ENCODE data around the gene ANO1. TPM values are rescaled to one million over a fixed set of nuclear protein-coding genes. Genes with fewer than 3 reads are reported as not detected.
A peak's percentile ranks its signal among the peaks of the same experiment; 100 is the strongest.

Gene ANO1
- polyA plus RNA-seq, 1 of the 3 experiments (the other 2 are of a cell fraction), result not detected

DNA sequence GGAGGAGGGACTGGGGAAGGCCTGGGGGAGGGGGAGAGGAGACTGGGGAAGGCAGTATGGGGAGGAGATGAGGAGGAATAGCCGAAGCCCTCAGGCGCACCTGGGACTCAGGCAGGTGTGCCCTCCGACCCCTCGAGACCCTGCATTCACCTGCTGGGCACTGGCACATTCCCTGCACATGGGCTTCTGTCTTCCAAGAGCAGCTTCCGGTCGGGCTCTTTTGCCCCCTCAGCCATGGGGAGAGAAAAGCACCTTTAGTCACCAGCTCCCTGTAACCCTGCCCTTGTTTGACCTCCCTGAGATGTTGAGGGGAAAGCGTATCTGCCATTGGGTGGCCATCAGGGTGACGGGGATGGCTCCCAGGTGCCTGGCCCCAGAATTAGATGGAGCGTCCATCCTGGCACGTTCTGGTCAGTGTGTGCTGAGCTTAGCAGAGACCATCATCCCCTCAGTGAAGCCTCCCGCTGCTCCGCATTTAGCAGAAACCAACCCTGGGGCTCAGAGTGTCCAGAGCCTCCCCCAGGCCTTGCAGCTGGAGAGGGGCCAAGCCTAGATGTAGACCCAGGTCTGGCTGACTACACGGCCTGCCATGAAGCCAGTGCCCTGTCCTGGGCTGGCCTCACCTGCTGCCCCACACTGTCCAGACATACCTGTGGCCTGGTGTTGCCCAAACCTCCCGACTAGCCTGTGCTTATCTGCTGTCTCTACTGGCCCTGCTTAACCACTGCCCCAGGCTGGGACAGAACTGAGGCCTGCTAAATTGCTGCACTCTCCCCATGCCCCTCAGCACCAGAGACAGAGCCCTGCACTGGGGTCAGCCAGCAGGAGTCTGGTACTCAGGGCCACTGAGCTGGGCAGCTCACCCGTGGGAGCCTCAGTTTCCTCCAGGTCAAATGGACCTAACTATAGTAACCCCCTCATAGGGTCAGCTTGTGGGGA is 6.2 kb downstream of the ANO1 start:
- no peaks in the 10 kb centered on the region for H3K79me2 ChIP-seq (ENCODE audit: insufficient read depth)
- H3K27me3 ChIP-seq (ENCODE audit: insufficient read depth), result 0 out of 2 replicates have a peak, but pooled peaks cover 10% of the 10 kb centered on the region
- H3F3A ChIP-seq (replicated peaks; ENCODE audit: insufficient read depth), result no peaks in the 10 kb centered on the region
- H3K4me1 ChIP-seq (ENCODE audit: control insufficient read depth in 1 of 2, insufficient read depth in 2 of 2, low read depth in 1 of 2, low read length in 1 of 2), result peaks cover 0 to 6% of the 10 kb centered on the region in 2 experiments; a peak in 1 of 4 replicates
- H3K9me3 ChIP-seq, result no peaks in the 10 kb centered on the region
- CTCF ChIA-PET, result interaction anchor here (0.7 to 2.1 kb wide), 2 partner anchors 46 to 166 kb away, joined by 3 to 7 read pairs; no protein-coding TSS in a partner anchor
- WGBS (ENCODE audit: low lambda C conversion rate), result 56% methylated on average over 12 of the region's 15 CpGs
- no peak overlapping the region for H3K9ac ChIP-seq
- no peaks in the 10 kb centered on the region for H3K9me2 ChIP-seq
- H3K4me2 ChIP-seq, result no peak overlapping the region
- TF ChIP-seq TCF12 (IDR thresholded peaks at IDR 0.05), result no peak
- TF ChIP-seq YY1 (IDR thresholded peaks at IDR 0.05; ENCODE audit: low read depth), result no peak
- no peak for TF ChIP-seq CHD2 (IDR thresholded peaks at IDR 0.05; ENCODE audit: low read length, partially characterized antibody)
- TF ChIP-seq NFIC (IDR thresholded peaks at IDR 0.05; ENCODE audit: borderline replicate concordance), result no peak
- TF ChIP-seq RFX5 (IDR thresholded peaks at IDR 0.05; ENCODE audit: low read length), result no peak
- no peak for TF ChIP-seq SMC3 (IDR thresholded peaks at IDR 0.05; ENCODE audit: low read depth, low read length)
- TF ChIP-seq, protein P1, sequence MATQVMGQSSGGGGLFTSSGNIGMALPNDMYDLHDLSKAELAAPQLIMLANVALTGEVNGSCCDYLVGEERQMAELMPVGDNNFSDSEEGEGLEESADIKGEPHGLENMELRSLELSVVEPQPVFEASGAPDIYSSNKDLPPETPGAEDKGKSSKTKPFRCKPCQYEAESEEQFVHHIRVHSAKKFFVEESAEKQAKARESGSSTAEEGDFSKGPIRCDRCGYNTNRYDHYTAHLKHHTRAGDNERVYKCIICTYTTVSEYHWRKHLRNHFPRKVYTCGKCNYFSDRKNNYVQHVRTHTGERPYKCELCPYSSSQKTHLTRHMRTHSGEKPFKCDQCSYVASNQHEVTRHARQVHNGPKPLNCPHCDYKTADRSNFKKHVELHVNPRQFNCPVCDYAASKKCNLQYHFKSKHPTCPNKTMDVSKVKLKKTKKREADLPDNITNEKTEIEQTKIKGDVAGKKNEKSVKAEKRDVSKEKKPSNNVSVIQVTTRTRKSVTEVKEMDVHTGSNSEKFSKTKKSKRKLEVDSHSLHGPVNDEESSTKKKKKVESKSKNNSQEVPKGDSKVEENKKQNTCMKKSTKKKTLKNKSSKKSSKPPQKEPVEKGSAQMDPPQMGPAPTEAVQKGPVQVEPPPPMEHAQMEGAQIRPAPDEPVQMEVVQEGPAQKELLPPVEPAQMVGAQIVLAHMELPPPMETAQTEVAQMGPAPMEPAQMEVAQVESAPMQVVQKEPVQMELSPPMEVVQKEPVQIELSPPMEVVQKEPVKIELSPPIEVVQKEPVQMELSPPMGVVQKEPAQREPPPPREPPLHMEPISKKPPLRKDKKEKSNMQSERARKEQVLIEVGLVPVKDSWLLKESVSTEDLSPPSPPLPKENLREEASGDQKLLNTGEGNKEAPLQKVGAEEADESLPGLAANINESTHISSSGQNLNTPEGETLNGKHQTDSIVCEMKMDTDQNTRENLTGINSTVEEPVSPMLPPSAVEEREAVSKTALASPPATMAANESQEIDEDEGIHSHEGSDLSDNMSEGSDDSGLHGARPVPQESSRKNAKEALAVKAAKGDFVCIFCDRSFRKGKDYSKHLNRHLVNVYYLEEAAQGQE (IDR thresholded peaks at IDR 0.05; ENCODE audit: low read depth, low read length), result no peak
- TF ChIP-seq, protein P2, sequence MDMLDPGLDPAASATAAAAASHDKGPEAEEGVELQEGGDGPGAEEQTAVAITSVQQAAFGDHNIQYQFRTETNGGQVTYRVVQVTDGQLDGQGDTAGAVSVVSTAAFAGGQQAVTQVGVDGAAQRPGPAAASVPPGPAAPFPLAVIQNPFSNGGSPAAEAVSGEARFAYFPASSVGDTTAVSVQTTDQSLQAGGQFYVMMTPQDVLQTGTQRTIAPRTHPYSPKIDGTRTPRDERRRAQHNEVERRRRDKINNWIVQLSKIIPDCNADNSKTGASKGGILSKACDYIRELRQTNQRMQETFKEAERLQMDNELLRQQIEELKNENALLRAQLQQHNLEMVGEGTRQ (IDR thresholded peaks at IDR 0.05; ENCODE audit: borderline replicate concordance, low read depth, low read length), result no peak
- no peak for TF ChIP-seq NRF1 (IDR thresholded peaks at IDR 0.05; ENCODE audit: low read depth, low read length)
- TF ChIP-seq, protein P3, sequence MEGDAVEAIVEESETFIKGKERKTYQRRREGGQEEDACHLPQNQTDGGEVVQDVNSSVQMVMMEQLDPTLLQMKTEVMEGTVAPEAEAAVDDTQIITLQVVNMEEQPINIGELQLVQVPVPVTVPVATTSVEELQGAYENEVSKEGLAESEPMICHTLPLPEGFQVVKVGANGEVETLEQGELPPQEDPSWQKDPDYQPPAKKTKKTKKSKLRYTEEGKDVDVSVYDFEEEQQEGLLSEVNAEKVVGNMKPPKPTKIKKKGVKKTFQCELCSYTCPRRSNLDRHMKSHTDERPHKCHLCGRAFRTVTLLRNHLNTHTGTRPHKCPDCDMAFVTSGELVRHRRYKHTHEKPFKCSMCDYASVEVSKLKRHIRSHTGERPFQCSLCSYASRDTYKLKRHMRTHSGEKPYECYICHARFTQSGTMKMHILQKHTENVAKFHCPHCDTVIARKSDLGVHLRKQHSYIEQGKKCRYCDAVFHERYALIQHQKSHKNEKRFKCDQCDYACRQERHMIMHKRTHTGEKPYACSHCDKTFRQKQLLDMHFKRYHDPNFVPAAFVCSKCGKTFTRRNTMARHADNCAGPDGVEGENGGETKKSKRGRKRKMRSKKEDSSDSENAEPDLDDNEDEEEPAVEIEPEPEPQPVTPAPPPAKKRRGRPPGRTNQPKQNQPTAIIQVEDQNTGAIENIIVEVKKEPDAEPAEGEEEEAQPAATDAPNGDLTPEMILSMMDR (IDR thresholded peaks at IDR 0.05), result no peak
- no peak for TF ChIP-seq FOSL2 (IDR thresholded peaks at IDR 0.05; ENCODE audit: borderline replicate concordance, low read depth)
- no peak for TF ChIP-seq ELF1 (IDR thresholded peaks at IDR 0.05)
- no peak for TF ChIP-seq MEF2A (IDR thresholded peaks at IDR 0.05; ENCODE audit: borderline replicate concordance, low read depth)
- no peak for TF ChIP-seq SIN3A (IDR thresholded peaks at IDR 0.05; ENCODE audit: borderline replicate concordance, low read depth, low read length)
- TF ChIP-seq JUND (IDR thresholded peaks at IDR 0.05), result no peak
- TF ChIP-seq EZH2phosphoT487 (IDR thresholded peaks at IDR 0.05; ENCODE audit: borderline replicate concordance, low read depth), result no peak
- TF ChIP-seq GABPA (IDR thresholded peaks at IDR 0.05; ENCODE audit: low read depth), result no peak
- TF ChIP-seq FOXJ3 (CRISPR knock-in tag; IDR thresholded peaks at IDR 0.05), result no peak
- no peak for TF ChIP-seq USF1 (IDR thresholded peaks at IDR 0.05; ENCODE audit: borderline replicate concordance, low read depth)
- H4K20me1 ChIP-seq (ENCODE audit: insufficient read depth), result no peaks in the 10 kb centered on the region
- POLR2A ChIA-PET, result no interaction called here
- H3K36me3 ChIP-seq (replicated peaks in 1 of 2; ENCODE audit: control insufficient read depth in 1 of 2, insufficient read depth in 2 of 2, low read length in 1 of 2), result no peaks in the 10 kb centered on the region
- no peak overlapping the region for H3K4me3 ChIP-seq (ENCODE audit: low read depth in 2 of 2, low read length in 1 of 2)
- DNase-seq, result peak; percentile 57
- no peak overlapping the region for H2AFZ ChIP-seq (ENCODE audit: low read depth)
- H3K27ac ChIP-seq (ENCODE audit: low read depth in 2 of 2, low read length in 1 of 2), result no peak overlapping the region
